ENCODE measurements around the gene PABPC1L. TPM values are rescaled to one million over a fixed set of nuclear protein-coding genes. Genes with fewer than 3 reads are reported as not detected.
A peak's percentile ranks its signal among the peaks of the same experiment; 100 is the strongest.

PABPC1L gene
- total RNA-seq, 1 donor from 2014 or later, result 10.0 TPM

GRCh38 chr20:44945261-44945660, 35.4 kb downstream of the PABPC1L start:
- ATAC-seq, result no peak

DNA sequence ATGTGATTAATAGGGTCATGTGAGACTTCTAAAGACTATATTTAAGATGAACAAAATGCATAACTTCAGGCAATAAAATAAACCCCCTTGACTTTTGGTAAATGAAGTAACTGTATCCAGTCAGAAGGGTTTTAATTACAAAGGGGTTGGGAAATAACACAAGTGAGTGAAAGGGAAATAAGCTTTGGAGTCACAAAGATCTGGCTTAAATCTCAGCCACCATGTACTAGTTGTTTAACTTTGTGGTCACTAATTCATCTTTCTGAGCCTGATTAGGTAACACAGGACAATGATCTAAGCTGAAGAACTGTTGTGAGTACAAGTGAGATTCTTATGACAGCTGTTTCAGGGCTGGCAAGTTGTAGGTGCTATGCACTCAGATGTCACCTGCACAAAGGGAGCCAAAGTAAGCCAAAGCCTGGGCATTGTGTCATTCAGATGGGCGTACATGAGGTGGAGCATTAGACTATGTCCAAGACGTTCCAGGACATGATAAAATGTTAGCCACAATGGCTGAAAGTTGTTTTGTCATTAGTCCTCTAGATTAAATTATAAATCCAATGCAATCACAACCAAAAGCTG, 36.5 kb downstream of the PABPC1L start:
- peak; percentile 16 for ATAC-seq

DNA sequence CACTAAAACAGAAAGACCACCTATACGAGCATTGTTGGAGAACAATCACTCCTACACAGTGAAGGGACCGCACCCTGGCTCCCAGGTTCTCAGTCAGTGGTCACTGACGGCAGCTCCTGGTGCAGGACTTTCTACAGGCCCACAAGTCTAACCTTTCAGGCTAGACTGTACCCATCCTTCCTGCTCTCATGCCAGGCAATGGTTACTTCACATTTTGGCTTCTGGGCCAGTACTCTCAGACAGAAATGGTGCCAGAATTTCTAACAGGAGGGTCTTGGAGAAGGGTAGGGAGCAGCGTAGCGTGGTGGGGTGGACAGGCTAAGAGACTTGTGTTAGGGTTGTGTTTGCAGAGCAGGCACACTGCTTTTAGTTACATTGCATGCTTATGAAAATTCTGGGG, 38.2 kb downstream of the PABPC1L start:
- ATAC-seq, result peak; percentile 13

DNA sequence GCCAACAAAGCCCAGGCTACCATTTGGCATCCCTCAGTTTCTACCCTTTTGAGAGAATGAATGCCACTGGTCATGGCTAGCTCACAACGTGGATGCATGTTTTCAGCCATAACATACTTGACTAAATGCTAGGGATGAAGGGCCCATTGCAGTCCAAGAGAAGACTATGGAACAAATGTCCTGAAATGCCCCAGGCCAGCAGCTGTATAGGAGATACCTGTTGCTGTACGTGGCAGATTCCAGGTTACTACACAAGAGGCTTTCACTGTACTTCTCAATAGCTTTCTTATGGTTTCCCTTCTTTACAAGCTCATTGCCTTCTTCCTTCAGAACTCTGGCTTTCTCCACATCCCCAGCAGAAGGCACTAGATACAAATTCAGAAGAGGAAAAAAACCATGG, 38.7 kb downstream of the PABPC1L start:
- ATAC-seq, result no peak

DNA sequence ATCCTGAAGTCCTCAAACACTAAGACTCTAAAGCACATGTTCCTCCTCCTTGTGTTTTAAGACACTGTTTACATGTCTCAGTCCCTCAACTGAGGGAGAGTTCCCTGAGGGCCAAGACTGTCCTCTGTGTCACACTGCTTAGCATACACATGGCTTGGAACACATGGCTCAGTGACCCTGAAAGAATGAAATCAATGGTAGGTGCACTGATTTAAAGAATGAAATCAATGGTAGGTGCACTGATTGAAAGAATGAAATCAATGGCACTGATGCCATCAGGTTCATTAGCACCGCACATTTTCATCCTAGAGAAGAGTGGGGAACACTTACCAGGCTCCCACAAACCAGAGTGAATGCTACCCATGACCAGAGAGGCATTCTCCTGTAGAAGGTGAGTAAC, 40.5 kb downstream of the PABPC1L start:
- ATAC-seq, result no peak

DNA sequence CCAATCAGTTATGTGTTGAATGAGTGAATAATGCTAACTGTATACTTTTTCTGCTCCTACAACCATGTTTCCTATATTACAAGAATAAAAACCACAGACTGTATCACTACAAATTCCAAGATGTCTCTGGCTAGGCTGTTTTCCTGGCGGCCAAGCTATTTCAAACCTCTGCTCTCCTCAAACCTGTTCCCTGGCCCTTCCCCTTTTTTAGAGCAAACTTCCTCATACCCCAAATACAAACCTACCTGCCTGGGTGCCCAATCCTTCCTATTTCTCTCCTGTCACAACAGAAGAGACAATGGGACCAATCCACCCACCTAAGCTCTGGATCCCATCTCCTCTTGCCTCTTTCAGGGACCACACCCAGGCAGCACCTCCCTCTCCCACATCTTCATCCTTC, 42.9 kb downstream of the PABPC1L start:
- ATAC-seq, result no peak

DNA sequence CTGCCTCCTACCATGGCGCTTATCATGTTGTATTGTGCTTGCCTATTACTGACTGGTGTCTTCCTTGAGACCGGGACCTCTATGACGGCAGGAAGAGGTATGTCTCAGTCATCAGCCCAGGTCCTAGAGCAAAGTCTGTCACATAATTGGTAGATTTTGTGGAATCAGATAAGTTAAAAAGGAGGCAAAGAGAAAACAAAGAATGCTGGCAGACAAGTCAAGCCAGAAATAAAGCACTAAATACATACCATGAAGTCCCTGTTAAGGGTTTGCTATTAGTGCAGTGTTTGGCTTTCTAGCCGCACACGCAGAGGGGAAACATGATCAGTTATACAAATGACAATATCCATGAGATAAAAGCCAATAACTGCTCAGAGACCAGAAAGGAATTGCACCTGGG, 44.4 kb downstream of the PABPC1L start:
- ATAC-seq, result no peak

GRCh38 chr20:44955270-44955669, 45.4 kb downstream of the PABPC1L start:
- ATAC-seq, result no peak

- ATAC-seq, result no peak
Observed at GRCh38 chr20:44956410-44956809, 46.5 kb downstream of the PABPC1L start.

DNA sequence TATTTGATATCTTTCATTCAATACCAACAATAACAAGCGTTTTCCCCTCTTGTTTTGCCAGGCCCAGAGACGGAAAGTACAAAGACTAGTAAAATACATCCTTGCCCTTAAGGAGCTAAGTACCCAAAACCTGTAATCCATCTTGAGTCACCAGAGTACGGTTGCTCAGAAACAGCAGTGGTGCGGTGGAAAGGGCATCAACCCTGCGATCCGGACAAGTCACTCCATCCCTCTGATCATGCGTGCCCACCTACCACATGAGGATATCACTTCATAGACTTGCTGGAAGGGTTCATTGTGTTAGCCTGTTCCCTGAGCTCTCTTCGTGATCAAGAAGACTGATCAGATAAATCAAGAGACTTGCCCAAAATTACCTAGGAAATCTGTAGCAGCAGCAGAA, 48.4 kb downstream of the PABPC1L start:
- ATAC-seq, result no peak

DNA sequence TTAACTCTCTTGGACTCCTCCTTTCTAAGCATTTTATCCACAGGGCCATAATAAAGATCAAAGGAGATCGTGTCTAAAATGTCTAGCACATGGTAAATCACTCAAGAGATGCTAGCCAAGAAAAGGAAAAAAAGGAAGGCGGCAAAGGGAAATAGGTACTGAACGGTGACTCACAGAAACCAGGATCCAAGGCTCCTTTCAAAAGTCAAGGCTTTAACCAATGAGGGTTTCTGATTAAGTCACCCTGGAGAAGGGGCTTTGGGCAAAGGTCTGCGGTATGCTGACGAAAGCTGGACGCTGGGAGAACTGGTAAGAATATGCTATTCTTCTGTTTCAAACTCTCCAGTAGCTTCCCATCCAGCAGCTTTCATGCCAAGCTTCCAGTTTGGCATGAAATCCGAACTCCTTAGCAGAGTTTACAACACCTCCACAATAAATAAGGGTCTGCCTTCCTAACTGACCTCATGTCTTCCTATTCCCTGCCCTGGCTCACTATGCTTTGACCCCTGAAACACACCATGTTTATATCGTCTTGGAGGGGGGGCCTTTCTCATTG, 49.3 kb downstream of the PABPC1L start:
- ATAC-seq, result no peak

DNA sequence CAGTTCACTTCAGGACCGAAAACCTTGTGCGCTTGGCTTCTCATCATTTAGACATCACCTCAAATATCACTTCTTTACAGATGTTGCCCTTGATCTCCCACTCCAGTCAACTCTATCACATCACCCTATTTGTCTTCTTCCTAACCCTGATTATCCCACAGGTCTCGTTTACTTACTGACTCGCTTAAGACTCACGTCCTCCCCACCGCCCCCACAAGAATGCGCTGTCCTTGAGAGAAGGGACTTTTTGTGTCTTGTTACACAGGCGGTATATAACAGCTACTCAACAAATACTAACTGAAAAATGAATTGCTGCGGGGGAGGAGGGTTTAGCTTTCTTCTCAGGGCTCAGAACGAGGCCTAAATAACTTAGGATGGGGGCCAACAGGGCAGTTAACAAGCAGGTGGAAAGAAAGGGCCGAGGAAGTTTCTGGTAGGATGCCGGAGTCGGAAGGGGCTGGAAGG, 49.8 kb downstream of the PABPC1L start:
- ATAC-seq, result peak; percentile 2

GRCh38 chr20:44960103-44960852, 50.4 kb downstream of the PABPC1L start, which contains the start of gene TOMM34:
Gene TOMM34 (minus strand): TSS chr20:44960397. CDS start chr20:44960333, 64 bp downstream.
- ATAC-seq, result peak; percentile 91

DNA sequence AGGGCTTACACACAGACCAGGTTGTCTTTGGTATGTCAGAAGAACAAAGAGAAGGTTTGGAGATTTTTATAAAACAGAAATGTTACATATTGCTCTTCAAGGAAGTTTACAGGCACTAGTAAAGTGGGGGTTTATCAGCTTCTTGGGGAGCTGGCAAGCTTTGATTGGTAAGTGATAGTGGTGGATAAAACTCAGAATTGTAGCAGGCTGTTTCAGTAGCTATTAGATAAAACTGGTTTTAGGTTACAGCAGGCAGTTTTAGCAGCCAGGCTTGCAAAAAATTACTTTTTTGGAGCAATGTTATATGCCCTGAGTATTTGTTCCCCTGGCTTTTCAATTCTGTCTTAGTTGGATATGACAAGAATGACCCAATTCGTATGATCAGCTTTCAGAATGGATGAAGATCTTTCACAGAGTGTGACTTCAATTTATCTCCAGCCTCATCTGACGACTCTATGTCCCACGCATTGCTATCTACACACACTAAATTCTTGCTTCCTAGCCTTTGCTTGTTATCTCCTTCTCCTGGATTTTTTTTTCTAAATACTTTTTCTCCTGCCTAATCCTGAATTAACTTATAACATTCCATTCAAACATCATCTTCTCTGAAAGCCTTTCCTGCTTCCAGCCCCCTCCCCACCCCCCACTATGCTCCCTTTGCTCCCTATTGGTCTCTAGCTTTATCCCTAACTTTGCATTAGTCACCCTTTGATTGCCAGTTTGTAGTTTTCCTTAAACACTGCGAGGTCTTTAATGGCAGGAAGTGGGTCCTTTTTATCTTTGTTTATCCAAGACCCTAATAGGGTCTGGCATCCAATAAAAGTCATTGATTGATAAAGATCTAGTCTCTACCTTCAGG, 51.4 kb downstream of the PABPC1L start:
- ATAC-seq, result no peak

GRCh38 chr20:44961870-44962267, 52.0 kb downstream of the PABPC1L start:
- no peak for ATAC-seq

- ATAC-seq, result peak; percentile 10
Observed at GRCh38 chr20:44962483-44962882, 52.6 kb downstream of the PABPC1L start.

- ATAC-seq, result no peak
Observed at GRCh38 chr20:44963325-44964215, 53.7 kb downstream of the PABPC1L start.

DNA sequence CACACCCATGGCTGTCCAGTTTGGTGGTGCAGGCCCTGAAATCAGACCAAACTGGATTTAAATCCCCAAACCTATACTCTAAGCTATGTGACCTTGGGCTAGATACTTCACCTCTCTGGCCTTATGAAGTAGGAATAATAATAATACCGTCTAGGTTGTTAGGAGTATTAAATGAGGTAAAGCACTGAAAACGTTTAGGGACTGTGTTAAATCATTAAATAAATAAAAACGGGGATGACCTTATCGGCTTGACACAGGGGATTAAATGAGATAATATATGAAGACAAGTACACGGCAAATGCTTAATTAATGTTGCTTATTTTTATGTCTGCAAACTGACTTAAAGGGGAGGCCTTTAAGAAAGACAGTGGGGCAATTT, 55.8 kb downstream of the PABPC1L start:
- ATAC-seq, result no peak

DNA sequence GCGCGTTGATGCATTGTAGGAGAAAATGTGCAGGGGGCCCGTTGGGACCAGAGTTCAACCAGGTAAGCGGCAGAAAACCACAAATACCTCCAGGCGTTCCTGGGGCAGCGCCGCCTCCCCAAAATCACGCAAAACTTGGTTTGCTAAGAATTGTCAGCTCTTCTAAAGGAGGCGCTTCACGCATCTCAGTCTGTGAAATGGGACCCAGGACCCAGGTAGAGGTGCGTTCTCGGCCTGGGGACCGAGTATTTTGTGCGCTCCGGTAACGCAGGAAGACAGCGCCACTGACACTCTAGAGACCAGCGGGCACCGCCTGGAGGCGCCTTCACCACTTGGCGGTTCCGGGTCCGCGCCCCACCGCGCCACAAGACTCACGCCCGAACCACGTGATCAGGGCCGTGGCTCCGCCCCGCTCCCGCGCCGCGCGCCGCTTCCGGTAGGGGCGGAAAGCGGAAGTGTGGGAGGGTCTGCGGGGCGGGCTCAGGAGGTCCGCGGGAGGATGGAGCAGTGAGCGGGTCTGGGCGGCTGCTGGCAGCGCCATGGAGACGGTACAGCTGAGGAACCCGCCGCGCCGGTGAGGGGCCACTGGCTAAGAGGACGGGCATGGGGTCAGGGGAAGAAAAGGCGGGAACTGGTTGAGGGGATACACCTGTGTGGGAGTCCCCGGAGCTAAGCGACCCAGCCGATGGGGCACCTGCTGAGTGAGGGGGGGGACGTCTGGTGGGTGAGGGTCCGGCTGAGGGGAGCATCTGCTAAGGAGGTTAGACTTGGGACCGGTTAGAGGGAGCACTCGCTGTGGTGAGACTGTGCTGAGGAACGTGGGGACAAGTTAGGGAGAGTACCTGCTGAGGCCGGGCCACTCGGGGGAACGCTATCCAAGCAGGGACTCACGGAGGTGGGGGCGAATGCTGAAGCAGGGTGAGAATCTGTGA, 56.4 kb downstream of the PABPC1L start, which contains the start of gene STK4:
Gene STK4, plus strand, starts transcription at position 483 of the 932 bp plus-strand sequence. Its CDS starts 57 bp downstream, at position 540.
- peak; percentile 93 for ATAC-seq

GRCh38 chr20:44967207-44967807, 57.4 kb downstream of the PABPC1L start:
- peak; percentile 29 for ATAC-seq
